CD14-positive monocyte (primary cell): ENCODE data around the gene DMXL1. TPM values are rescaled to one million over a fixed set of nuclear protein-coding genes. Genes with fewer than 3 reads are reported as not detected.

Experiments used
- DNase-seq, 3 donors: peaks; one replicate each; pipeline ENCODE4 v3.0.0-alpha.2; 2011 to 2022
- H2AFZ ChIP-seq: 2 replicates; pipeline ENCODE4 v1.6.0; 2012; ENCODE audit warnings: mild to moderate bottlenecking, low read depth, low read length, inconsistent platforms; ENCODE audit not compliant: insufficient read depth, poor library complexity, severe bottlenecking
- H3K27ac ChIP-seq, 2 donors: 1 replicate in 1 of 2; 2 replicates in 1 of 2; pipeline ENCODE4 v1.5.1; 2012 to 2013; ENCODE audit warnings: low read length in 2 of 2, control low read depth in 1 of 2, inconsistent platforms in 1 of 2, low read depth in 1 of 2, mild to moderate bottlenecking in 1 of 2
- H3K27me3 ChIP-seq, 2 donors: one replicate each; pipeline versions ENCODE4 v1.6.0 to v1.6.1; 2011 to 2013; ENCODE audit warnings: low read length in 2 of 2; ENCODE audit not compliant: control insufficient read depth in 2 of 2, insufficient read depth in 2 of 2
- H3K36me3 ChIP-seq, 2 donors: replicated peaks in 1 of 2; 1 replicate in 1 of 2; 2 replicates in 1 of 2; pipeline versions ENCODE4 v1.5.1 to v1.6.1; 2012 to 2013; ENCODE audit warnings: low read length in 2 of 2, control low read depth in 1 of 2, inconsistent platforms in 1 of 2, mild to moderate bottlenecking in 1 of 2; ENCODE audit not compliant: insufficient read depth in 2 of 2, control insufficient read depth in 1 of 2
- H3K4me1 ChIP-seq, 2 donors: 1 replicate in 1 of 2; 2 replicates in 1 of 2; pipeline versions ENCODE4 v1.5.1 to v1.6.1; 2012 to 2013; ENCODE audit warnings: low read length in 2 of 2, control low read depth in 1 of 2, inconsistent platforms in 1 of 2, mild to moderate bottlenecking in 1 of 2, moderate library complexity in 1 of 2; ENCODE audit not compliant: insufficient read depth in 2 of 2, control insufficient read depth in 1 of 2
- H3K4me2 ChIP-seq: replicated peaks from 2 replicates; pipeline ENCODE3; 2012; ENCODE audit warnings: low read length, moderate library complexity, mild to moderate bottlenecking; ENCODE audit not compliant: poor library complexity, severe bottlenecking; ENCODE audit errors: extremely low read depth
- H3K4me3 ChIP-seq, 3 experiments: fragments of 200-600 bp in 1 of 3; sonication (generic) in 1 of 3; replicated peaks in 1 of 3; 1 replicate in 2 of 3; 2 replicates in 1 of 3; pipeline ENCODE4 v1.5.1; 2011 to 2013; ENCODE audit warnings: low read length in 3 of 3, mild to moderate bottlenecking in 3 of 3, control low read depth in 2 of 3, low read depth in 2 of 3, inconsistent platforms in 1 of 3, moderate library complexity in 1 of 3
- H3K79me2 ChIP-seq: 2 replicates; pipeline ENCODE4 v1.6.0; 2012; ENCODE audit warnings: mild to moderate bottlenecking, control low read depth, inconsistent platforms, low read length, moderate library complexity; ENCODE audit not compliant: insufficient read depth
- H3K9ac ChIP-seq: 2 replicates; pipeline ENCODE4 v1.6.0; 2017; ENCODE audit warnings: low read length, mild to moderate bottlenecking; ENCODE audit not compliant: insufficient read depth, poor library complexity, severe bottlenecking
- H3K9me3 ChIP-seq, 2 donors: replicated peaks in 1 of 2; 1 replicate in 1 of 2; 2 replicates in 1 of 2; pipeline versions ENCODE4 v1.5.1 to v1.6.1; 2012 to 2013; ENCODE audit warnings: low read length in 2 of 2, control low read depth in 1 of 2; ENCODE audit not compliant: control insufficient read depth in 1 of 2, insufficient read depth in 1 of 2
- H4K20me1 ChIP-seq: 2 replicates; pipeline ENCODE4 v1.6.0; 2012; ENCODE audit warnings: mild to moderate bottlenecking, low read length, control low read depth, moderate library complexity; ENCODE audit not compliant: insufficient read depth
- H3K27ac Mint-ChIP-seq, 7 donors: one replicate each; pipeline ENCODE4 v1.8.0; 2020; ENCODE audit warnings: mild to moderate bottlenecking in 7 of 7, mixed read lengths in 7 of 7, moderate library complexity in 6 of 7, inconsistent platforms in 2 of 7
- H3K27me3 Mint-ChIP-seq, 3 donors: one replicate each; pipeline ENCODE4 v1.8.0; 2021 to 2022; ENCODE audit warnings: low read depth in 3 of 3, mild to moderate bottlenecking in 3 of 3, mixed read lengths in 3 of 3, moderate library complexity in 3 of 3, inconsistent platforms in 1 of 3
- H3K36me3 Mint-ChIP-seq, 2 donors: one replicate each; pipeline ENCODE4 v1.8.0; 2020; ENCODE audit warnings: mixed read lengths in 2 of 2, inconsistent platforms in 1 of 2, mild to moderate bottlenecking in 1 of 2
- H3K4me1 Mint-ChIP-seq: one replicate; pipeline ENCODE4 v1.8.0; 2020; ENCODE audit warnings: mild to moderate bottlenecking, mixed read lengths
- H3K4me3 Mint-ChIP-seq, 2 donors: one replicate each; pipeline ENCODE4 v1.8.0; 2020; ENCODE audit warnings: mild to moderate bottlenecking in 2 of 2, mixed read lengths in 2 of 2, moderate library complexity in 1 of 2
- H3K9me3 Mint-ChIP-seq, 7 donors: one replicate each; pipeline ENCODE4 v1.8.0; 2020 to 2022; ENCODE audit warnings: mixed read lengths in 7 of 7, mild to moderate bottlenecking in 6 of 7, moderate library complexity in 6 of 7, inconsistent platforms in 2 of 7
- WGBS: methylation state at CpG from one replicate; pipeline ENCODE4 v1.1.5; 2013; ENCODE audit warnings: missing lambda C conversion rate; ENCODE audit not compliant: insufficient coverage; 5-methylcytosine and 5-hydroxymethylcytosine counted together
- intact Hi-C, 2 donors: fragments of 100-400 bp; cut with micrococcal nuclease; formaldehyde crosslinking; loops; one replicate each; pipeline versions ENCODE4 v1.15.0 to v1.15.1; 2023
- polyA plus RNA-seq, 3 donors: library from polyadenylated mRNA; depleted of rRNA in 1 of 3; unstranded in 2 of 3; stranded (reverse) in 1 of 3; fragments of 300-500 nt in 2 of 3; fragments of >200 nt in 1 of 3; fragmentation: Illumina TruSeq in 2 of 3; gene quantifications; 1 replicate in 2 of 3; 2 replicates in 1 of 3; pipeline ENCODE4 v1.2.3, GENCODE V29; 2012 to 2021
- TF ChIP-seq, protein P1 (sequence below): fragments of 200-600 bp; IDR thresholded peaks from one replicate; pipeline ENCODE4 v1.8.0; 2022; ENCODE audit warnings: antibody characterized with exemption, mild to moderate bottlenecking

The DMXL1 gene
- polyA plus RNA-seq, 3 donors: 15.5 to 20.5 (median 19.5) TPM

DNA sequence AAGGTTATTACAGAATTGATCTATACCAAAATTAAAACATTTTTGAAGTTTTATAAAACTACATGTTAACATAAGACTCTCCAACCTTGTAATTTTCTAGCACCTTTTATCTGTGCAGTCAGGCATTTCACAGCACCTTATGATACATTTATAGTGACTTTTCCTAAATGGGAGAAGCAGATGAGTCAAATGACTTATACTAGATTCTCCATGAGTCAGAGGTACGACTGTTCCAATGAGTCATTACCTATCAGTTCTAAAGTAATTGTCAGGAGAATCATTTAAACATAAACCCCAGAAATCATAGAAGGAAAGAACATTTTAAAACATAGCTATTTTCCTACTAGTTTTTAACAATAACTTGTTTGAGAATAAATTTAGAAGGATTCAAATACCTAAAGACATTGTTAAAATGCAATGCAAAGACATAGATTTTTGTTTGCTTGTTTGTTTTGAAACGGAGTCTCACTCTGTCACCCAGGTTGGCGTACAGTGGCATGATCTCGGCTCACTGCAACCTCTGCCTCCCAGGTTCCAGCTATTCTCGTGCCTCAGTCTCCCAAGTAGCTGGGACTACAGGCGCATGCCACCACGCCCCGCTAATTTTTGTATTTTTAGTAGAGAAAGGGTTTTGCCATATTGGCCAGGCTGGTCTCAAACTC, 34.7 kb upstream of the DMXL1 start:
- Histone ChIP-seq H3K9me3 (no peaks in the 10 kb centered on the region), H3K27ac (no peak overlapping the region), H2AFZ (no peak overlapping the region), H3K4me3 (no peak overlapping the region), H4K20me1 (no peaks in the 10 kb centered on the region), H3K9ac (no peak overlapping the region), H3K4me1 (peaks cover 20 to 21% of the 10 kb centered on the region in 2 donors), H3K4me2 (no peak overlapping the region), H3K36me3 (no peaks in the 10 kb centered on the region), H3K79me2 (no peaks in the 10 kb centered on the region), H3K27me3 (no peaks in the 10 kb centered on the region)
- intact Hi-C loops: loop anchor here in 1 of 2 donors (5.0 kb wide), 1 partner anchor 36 kb away; the partner anchor contains the start of gene DMXL1
- Mint-ChIP-seq H3K4me3 (no peak overlapping the region), H3K27ac (no peak overlapping the region), H3K27me3 (peaks cover 0 to 3% (median 0%) of the 10 kb centered on the region in 3 donors), H3K36me3 (no peaks in the 10 kb centered on the region), H3K9me3 (peaks cover 0 to 3% (median 0%) of the 10 kb centered on the region in 7 donors), H3K4me1 (peaks cover 22% of the 10 kb centered on the region)
- 96% methylated on average over 4 of the region's 8 CpGs for WGBS
- peak in 2 of 3 donors; percentile 22 to 61 for DNase-seq
- TF ChIP-seq, protein P1, sequence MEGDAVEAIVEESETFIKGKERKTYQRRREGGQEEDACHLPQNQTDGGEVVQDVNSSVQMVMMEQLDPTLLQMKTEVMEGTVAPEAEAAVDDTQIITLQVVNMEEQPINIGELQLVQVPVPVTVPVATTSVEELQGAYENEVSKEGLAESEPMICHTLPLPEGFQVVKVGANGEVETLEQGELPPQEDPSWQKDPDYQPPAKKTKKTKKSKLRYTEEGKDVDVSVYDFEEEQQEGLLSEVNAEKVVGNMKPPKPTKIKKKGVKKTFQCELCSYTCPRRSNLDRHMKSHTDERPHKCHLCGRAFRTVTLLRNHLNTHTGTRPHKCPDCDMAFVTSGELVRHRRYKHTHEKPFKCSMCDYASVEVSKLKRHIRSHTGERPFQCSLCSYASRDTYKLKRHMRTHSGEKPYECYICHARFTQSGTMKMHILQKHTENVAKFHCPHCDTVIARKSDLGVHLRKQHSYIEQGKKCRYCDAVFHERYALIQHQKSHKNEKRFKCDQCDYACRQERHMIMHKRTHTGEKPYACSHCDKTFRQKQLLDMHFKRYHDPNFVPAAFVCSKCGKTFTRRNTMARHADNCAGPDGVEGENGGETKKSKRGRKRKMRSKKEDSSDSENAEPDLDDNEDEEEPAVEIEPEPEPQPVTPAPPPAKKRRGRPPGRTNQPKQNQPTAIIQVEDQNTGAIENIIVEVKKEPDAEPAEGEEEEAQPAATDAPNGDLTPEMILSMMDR: no peak

DNA sequence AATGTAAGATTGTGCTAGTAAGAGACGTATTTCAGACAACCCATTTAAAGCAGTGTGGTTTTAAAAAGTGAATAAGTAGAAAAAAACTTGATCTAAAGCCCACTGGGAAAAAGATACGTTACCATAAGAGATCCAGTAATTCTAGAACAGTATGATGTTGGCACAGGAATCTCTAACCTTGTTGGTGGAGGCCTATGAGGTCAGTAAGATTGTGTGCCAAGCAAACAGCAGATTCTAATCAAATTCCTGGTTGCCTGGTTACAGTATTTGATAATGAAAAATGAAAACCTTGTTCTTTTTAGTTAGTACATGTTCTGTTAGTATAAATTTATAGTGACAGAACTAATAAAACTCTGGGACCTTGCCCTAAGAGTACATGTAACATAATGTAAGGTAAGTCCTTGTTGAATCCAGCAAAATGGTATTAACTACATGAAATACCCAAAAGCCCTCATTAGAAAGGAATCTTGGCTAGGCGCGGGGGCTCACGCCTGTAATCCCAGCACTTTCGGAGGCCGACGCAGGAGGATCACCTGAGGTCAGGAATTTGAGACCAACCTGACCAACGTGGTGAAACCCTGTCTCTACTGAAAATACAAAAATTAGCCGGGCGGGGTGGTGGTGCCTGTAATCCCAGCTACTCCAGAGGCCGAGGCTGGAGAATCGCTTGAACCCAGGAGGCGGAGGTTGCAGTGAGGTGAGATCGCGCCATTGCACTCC, 33.2 kb upstream of the DMXL1 start:
- Histone ChIP-seq H4K20me1 (no peaks in the 10 kb centered on the region), H3K36me3 (no peaks in the 10 kb centered on the region), H3K79me2 (no peaks in the 10 kb centered on the region), H3K4me2 (no peak overlapping the region), H3K9ac (no peak overlapping the region), H3K27ac (no peak overlapping the region), H2AFZ (no peak overlapping the region), H3K9me3 (no peaks in the 10 kb centered on the region), H3K27me3 (no peaks in the 10 kb centered on the region), H3K4me3 (no peak overlapping the region), H3K4me1 (peaks cover 7 to 8% of the 10 kb centered on the region in 2 donors)
- no peak overlapping the region for H3K27ac Mint-ChIP-seq
- TF ChIP-seq, protein P1: no peak
- DNase-seq: no peak
- 98% methylated on average over 14 of the region's 16 CpGs for WGBS
- no peak overlapping the region for H3K4me3 Mint-ChIP-seq
- peaks cover 0 to 3% (median 0%) of the 10 kb centered on the region in 3 donors for H3K27me3 Mint-ChIP-seq
- H3K36me3 Mint-ChIP-seq: no peaks in the 10 kb centered on the region
- peaks cover 8% of the 10 kb centered on the region for H3K4me1 Mint-ChIP-seq
- peaks cover 0 to 3% (median 0%) of the 10 kb centered on the region in 7 donors for H3K9me3 Mint-ChIP-seq
- intact Hi-C loops: loop anchor here in 1 of 2 donors (5.0 kb wide), 1 partner anchor 35 kb away; the partner anchor contains the start of gene DMXL1
